Left ventricle myocardium inferior (tissue), 1 donor: ENCODE measurements around the gene HK3. TPM values are rescaled to one million over a fixed set of nuclear protein-coding genes. Genes with fewer than 3 reads are reported as not detected.

Experiments used
- DNase-seq: peaks from one replicate; pipeline ENCODE4 v3.0.0-alpha.2; 2020
- H3K27ac ChIP-seq: fragments of 200-600 bp; replicated peaks from 2 replicates; pipeline ENCODE4 v1.8.0; 2021
- H3K27me3 ChIP-seq: fragments of 200-600 bp; 2 replicates; pipeline ENCODE4 v1.8.0; 2021; ENCODE audit warnings: low read depth
- H3K36me3 ChIP-seq: fragments of 200-600 bp; 2 replicates; pipeline ENCODE4 v1.8.0; 2021
- H3K4me1 ChIP-seq: fragments of 200-600 bp; 2 replicates; pipeline ENCODE4 v1.8.0; 2021
- H3K4me3 ChIP-seq: fragments of 200-600 bp; 2 replicates; pipeline ENCODE4 v1.8.0; 2021; ENCODE audit warnings: mild to moderate bottlenecking, moderate library complexity
- H3K9me3 ChIP-seq: fragments of 200-600 bp; replicated peaks from 2 replicates; pipeline ENCODE4 v1.8.0; 2021
- CTCF ChIP-seq: fragments of 200-600 bp; IDR thresholded peaks from 2 replicates; pipeline ENCODE4 v1.8.0; 2021; ENCODE audit warnings: antibody characterized with exemption, mild to moderate bottlenecking, borderline replicate concordance
- intact Hi-C: fragments of 100-400 bp; cut with micrococcal nuclease; formaldehyde crosslinking; loops from one replicate; pipeline ENCODE4 v1.11.0; 2022
- total RNA-seq: library from RNA; stranded (reverse); fragmentation: NEBNext Ultra II Directional; extraction: Animal tissue kit (Norgen Biotek cat#: 25700); gene quantifications from one replicate; pipeline ENCODE4 v1.2.1, GENCODE V29; 2021
- donor health status: DM: no; HTN: yes; CAD: no; lungs with severe emphysema.

Gene HK3
- total RNA-seq, 1 donor from 2014 or later, result 3.5 TPM

GRCh38 chr5:176864755-176865154 is 34.4 kb downstream of the HK3 start:
- no peak for DNase-seq
- no peaks in the 10 kb centered on the region for H3K9me3 ChIP-seq
- intact Hi-C loops, result no loop called here
- H3K27me3 ChIP-seq, result peaks cover 97% of the 10 kb centered on the region
- no peak overlapping the region for H3K27ac ChIP-seq
- no peaks in the 10 kb centered on the region for H3K36me3 ChIP-seq
- no peaks in the 10 kb centered on the region for H3K4me1 ChIP-seq
- TF ChIP-seq CTCF, result no peak
- H3K4me3 ChIP-seq, result no peak overlapping the region

GRCh38 chr5:176863765-176864098 is 35.4 kb downstream of the HK3 start:
- Histone ChIP-seq H3K9me3 (no peaks in the 10 kb centered on the region), H3K4me3 (no peak overlapping the region), H3K4me1 (no peaks in the 10 kb centered on the region), H3K27me3 (peaks cover 87% of the 10 kb centered on the region), H3K27ac (no peak overlapping the region), H3K36me3 (no peaks in the 10 kb centered on the region)
- TF ChIP-seq CTCF, result no peak
- intact Hi-C loops, result no loop called here
- DNase-seq, result no peak

GRCh38 chr5:176863041-176863764 is 35.9 kb downstream of the HK3 start:
- Histone ChIP-seq H3K9me3 (no peaks in the 10 kb centered on the region), H3K27ac (no peak overlapping the region), H3K36me3 (no peaks in the 10 kb centered on the region), H3K4me1 (no peaks in the 10 kb centered on the region), H3K4me3 (no peak overlapping the region), H3K27me3 (peaks cover 82% of the 10 kb centered on the region)
- TF ChIP-seq CTCF, result no peak
- intact Hi-C loops, result no loop called here
- no peak for DNase-seq

GRCh38 chr5:176862330-176862995 is 36.7 kb downstream of the HK3 start:
- no peak for TF ChIP-seq CTCF
- Histone ChIP-seq H3K27ac (no peak overlapping the region), H3K4me1 (no peaks in the 10 kb centered on the region), H3K27me3 (peaks cover 79% of the 10 kb centered on the region), H3K36me3 (no peaks in the 10 kb centered on the region), H3K4me3 (no peak overlapping the region), H3K9me3 (no peaks in the 10 kb centered on the region)
- intact Hi-C loops, result no loop called here
- no peak for DNase-seq

GRCh38 chr5:176861276-176861675 is 37.9 kb downstream of the HK3 start:
- intact Hi-C loops, result no loop called here
- H3K27ac ChIP-seq, result no peak overlapping the region

More at GRCh38 chr5:176861276-176861675, 37.9 kb downstream of the HK3 start:
- Histone ChIP-seq H3K4me3 (no peak overlapping the region), H3K27me3 (peaks cover 76% of the 10 kb centered on the region), H3K36me3 (no peaks in the 10 kb centered on the region), H3K4me1 (no peaks in the 10 kb centered on the region), H3K9me3 (no peaks in the 10 kb centered on the region)
- TF ChIP-seq CTCF, result no peak
- no peak for DNase-seq
